GM21423 (cell line): ENCODE data around the gene CHST11.
"Not testable (repeated sequence)": the region's sequence is repeated elsewhere in the genome, so short reads cannot be mapped to it uniquely, and the experiment has no call there.

Experiments used
- ATAC-seq: cut with Tn5 transposase; IDR thresholded peaks from one replicate; pipeline ENCODE4 v1.9.1; 2021; ENCODE audit warnings: mild to moderate bottlenecking, moderate library complexity; ENCODE audit not compliant: unreplicated experiment

CHST11 gene

DNA sequence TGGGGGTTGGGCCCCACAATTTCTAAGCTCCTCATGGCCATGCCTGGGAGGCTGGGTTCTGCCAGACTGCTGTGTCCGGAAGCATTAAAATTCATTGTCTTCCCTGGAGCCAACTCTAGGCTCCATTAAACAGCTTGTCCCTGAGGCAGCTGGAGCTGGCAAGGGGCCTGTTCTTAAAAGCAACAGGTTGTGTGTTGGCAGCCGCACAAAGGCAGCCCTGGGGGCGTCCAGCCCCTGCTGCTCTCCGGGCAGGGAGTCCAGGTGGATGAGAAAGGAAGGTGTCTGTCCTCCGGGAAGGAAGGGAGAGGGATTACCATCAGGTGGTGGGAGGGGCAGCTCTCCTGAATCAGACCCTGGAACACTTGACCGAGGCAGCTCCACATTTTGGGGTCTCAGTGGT, 98.9 kb downstream of the CHST11 start:
- ATAC-seq: no peak

GRCh38 chr12:104557488-104558195, 100.9 kb downstream of the CHST11 start:
- no peak for ATAC-seq

GRCh38 chr12:104560881-104561280, 104.1 kb downstream of the CHST11 start:
- no peak for ATAC-seq

GRCh38 chr12:104562763-104563162, 106.0 kb downstream of the CHST11 start:
- ATAC-seq: no peak

DNA sequence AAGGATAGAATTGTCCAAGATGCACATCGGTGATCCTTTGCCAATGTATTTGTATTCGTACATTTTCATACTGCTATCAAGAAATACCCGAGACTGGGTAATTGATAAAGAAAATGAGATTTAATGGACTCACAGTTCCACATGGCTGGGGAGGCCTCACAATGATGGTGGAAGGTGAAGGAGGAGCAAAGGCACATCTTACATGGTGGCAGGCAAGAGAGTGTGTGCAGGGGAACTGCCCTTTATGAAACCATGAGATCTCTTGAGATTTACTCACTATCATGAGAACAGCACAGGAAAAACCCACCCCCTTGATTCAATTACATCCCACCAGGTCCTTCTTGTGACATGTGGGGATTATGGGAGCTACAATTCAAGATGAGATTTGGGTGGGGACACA, 107.9 kb downstream of the CHST11 start:
- not testable (repeated sequence) for ATAC-seq

- no peak for ATAC-seq
These were observed 109.0 kb downstream of the CHST11 start for GRCh38 chr12:104565606-104566243.

DNA sequence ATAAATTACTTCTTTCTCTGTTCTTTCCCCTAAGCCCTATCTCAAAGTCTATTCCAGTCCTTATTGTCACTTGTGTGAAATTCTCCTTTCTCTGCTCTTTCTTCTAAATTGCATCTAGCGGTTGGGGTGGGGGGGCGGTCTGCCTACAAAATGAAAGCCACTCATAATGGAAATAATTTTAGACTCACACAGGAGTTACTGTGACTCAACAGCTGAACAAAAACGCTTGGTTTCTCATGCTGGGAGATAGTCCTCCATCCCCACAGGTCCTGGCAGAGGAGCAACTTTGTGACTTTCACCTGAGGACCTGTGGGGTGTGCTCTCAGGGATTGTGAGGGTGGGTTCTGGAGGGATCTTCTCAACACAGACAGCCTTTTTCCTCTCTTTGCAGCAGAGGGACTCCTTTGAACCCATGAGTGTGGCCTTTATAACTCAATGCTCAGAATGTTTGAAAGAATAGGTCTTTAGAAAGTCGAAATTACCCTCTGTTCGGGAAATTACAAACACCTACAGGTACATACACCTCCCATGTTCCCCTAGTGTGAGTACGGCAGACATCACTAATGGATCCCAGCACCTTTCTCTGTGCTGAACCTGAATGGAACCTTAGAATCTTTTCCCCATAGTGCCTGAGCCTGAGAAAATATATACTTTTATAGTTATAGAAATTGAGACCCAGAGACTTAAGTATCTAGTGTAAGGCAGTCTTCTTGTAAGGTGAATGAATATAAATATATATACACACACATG, 109.7 kb downstream of the CHST11 start:
- no peak for ATAC-seq

DNA sequence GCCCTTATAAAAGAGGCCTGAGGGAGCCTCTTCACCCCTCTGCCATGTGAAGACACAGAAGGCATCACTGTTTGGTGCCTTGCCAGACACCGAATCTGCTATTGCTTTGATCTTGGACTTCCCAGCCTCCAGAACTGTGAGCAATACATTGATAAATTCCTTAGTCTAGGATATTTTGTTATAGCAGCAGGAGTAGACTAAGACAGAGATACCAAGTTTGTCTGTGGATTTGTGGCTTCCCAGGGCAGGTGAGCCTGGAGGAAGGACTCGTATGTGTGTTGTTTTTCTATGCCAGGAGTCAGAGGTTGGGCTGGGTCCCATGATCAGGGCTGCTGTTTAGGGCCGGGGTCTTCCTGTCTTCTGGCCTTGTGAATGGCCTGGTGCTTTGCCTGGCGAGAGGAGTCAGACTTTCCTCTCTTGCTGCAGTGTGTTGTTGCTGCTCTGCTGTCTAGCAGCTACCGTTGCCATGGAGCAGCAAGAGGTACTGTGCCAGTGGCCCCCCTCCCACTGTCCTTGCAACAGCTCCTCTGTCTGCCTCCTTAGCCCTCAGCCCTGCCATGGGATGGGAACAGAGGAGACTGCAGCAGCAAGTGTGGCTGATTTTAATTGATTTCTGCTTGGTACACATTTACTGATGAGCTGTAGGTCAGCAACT, 111.2 kb downstream of the CHST11 start:
- no peak for ATAC-seq

DNA sequence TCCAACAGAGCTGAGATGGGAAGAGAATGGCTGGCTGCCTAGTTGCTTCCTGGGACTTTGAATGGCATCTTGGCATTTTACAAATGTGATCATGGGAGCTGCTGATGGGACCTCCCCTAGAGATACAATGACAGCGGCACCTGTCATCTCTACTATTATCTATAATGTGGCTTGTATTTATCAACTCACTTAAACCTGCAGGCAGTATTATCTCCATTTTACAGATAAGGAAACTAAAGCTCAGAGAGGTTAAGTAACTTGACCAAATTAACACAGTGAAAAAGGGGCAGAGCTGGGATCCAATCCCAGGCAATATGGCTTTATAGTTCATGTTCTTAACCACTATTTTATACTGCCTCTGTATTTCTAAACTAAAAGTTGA, 111.7 kb downstream of the CHST11 start:
- ATAC-seq: no peak

DNA sequence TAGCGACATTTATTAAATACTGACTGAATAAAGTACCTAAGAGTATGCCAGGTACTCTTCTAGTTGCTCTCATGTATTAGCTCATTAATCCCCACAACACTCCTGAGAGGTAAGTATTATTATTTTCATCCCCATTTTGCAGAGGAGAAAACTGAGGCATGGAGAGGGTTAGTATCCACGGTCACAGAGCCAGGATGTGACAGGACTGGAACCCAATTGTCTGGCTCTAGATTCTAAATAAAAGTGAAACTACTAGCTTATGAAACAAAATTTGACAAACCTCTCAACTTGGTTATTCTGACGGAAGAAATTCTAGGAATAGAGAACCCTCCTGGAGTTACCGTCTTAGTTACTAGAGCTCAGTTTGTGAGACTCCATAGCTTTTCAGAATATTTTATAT, 112.2 kb downstream of the CHST11 start:
- ATAC-seq: no peak

DNA sequence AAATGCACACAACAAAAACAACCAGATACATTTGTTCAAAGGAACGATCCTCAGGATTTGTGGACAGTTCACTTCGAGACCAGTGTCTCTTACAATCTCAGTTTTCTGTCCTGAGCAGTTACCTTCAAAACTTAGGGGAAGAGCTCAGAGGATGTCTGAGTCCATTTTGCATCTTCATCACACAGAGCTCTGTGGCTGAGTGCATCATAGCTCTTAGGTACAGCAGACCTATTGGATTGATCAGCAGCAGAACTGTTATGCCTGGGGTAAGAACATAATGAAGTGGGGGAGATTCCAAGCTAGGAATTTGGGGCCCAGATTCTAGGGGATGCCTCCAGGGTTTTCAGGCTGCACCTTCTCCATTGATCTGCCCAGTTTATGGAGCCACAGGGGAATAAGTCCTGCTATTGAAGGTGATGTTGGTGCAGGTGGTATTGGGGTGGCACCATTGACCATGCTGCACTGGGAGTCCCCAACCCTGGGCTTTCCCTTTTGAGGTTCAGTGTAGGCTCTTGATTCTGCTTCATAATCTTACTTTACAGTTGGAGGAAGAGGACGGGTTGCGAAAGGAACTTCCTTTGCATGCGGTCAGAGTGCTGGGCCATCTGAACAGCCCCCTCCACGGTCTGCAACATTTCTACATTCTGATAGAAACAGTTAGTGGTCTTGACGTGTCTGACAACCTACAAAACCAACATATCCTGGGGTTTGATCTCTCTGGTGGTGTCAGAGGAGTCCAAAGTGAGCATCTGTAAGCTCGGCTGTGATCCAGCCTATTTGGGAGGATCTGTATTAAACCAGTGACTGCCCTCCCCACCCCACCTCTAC, 112.8 kb downstream of the CHST11 start:
- ATAC-seq: peak; percentile 67

DNA sequence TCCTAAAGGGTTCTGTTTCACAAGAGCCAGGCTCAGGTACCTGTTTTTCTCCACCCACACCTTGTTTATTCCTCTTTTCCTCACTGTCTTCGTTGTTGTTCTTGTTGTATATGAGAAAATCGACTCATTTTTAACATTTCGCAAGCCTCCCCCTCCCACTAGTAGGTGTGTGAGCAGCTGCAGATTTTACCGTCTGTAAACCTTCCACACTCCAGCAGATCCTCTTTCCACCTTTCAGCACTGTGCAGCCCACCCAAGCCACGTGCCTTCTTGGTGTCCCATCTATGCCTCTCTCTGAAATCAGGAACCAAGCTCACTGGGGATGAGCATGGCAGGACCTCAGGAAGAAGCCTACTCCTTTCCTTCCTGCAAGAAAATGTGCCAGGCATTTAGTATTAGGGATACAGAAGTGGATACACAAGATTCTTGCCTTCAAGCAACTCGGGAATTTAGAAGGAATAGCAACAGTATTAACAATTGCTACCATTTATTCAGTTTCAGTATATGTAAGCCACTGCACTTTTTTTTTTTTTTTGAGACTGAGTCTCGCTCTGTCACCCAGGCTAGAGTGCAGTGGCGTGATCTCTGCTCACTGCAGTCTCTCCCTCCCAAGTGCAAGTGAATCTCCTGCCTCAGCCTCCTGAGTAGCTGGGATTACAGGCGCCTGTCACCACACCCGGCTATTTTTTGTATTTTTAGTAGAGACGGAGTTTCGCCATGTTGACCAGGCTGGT, 113.6 kb downstream of the CHST11 start:
- peak; percentile 6 for ATAC-seq

DNA sequence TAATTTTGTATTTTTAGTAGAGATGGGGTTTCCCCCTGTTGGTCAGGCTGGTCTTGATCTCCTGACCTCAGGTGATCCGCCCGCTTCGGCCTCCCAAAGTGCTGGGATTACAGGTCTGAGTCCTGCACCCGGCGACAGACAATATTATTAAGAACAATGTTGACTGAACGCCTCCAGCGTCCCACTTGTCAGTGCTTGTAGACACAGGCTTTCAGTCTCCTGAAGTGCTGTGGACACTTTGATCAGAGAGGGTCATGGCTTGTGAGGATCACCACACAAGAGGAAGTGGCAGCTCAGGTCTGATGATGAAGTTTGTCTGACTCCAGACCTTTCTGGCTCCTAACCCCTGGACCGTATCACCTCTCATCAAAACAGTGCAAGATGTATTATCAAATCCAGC, 114.6 kb downstream of the CHST11 start:
- peak; percentile 38 for ATAC-seq

- ATAC-seq: not testable (repeated sequence)
These were observed 117.6 kb downstream of the CHST11 start for GRCh38 chr12:104574353-104574752.

- not testable (repeated sequence) for ATAC-seq
These were observed 118.0 kb downstream of the CHST11 start for GRCh38 chr12:104574758-104575157.

DNA sequence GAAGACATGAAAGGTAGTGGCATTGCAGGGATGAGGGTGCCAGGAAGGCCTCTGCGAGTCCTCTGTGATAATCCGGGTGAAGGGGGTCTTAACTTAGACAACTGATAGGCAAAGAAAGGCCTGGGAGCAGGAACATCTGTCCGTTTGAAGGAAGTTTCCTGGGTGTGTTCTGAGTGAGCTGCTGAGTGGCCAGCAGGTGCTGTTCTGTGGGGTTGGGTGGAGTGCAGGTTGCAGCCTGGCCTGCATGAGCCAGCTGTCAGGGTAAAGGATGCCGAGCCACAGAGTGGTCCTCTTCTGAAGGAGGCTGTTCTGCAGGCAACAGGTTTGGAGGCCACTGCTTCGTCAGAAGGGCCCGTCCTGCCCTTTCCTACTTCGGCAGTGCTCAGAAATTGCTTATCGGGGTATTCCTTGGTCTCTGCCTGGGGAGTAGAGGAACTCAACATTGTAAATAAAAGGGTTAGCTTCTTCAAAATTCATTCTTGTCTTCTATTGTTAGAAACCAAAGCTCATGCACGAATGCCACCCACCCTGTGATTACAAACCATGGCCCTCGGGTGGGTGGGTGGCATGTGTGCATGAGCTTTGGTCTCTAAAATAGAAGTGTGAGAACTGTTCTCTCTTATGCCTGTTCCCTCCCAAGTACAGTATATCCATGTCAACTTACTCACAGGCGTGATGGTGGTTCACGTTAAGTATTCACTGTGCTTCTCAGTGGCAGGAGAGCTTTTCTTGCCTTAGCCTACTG, 118.9 kb downstream of the CHST11 start:
- ATAC-seq: no peak

DNA sequence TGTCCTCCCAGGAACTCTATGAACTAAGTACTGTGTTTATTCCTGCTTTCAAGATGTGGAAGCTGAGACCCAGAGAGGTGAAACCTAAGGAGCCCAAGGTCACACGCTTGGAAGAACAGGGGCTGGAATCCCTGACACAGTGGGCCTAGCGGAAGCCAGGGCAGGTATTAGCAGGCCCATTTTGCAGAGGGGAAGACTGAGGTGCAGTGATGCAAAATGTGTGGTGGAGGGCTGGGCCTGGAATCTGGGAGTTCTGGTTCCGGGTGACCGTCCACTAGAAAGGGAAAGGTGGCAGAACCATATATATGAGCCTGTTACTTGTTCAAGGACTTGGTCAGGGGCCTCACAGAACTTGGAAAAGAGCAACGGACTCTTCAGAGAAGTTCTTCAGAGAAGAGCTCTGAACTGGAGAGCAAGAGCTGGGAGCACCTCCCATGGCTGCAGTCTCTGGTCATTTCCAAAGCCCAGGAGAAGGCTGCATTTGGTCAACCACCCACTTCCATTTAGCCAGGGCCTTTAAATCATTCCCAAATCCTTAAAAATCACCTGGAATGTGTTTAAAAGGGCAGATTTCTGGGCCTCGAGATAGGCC, 119.5 kb downstream of the CHST11 start:
- no peak for ATAC-seq

DNA sequence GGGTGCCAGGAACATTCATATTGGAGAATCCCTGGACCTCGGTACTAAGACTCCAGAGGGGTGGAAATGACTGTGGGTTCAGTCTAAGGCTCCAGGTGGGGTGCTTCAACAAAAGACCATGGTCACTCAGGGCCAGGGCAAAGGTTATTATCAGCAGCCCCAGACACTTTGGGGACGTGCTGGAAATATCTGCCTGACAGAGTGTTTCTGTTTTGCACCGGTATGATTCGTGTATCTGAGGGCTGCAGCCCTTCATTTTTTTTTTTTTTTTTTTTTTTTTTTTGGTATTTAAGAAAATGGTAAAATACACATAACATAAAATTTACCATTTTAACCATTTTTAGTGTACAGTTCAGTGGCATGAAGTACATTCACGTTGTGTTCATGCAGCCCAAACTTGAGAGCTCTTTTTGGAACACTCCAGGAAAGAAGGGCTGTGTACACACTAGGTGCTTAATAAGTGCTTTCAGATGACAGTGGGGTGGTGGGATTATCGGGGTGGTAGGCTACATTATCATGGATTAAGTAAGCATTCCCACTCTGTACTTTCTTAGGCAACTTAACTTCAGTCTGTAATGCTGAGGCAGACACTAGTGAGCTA, 120.3 kb downstream of the CHST11 start:
- ATAC-seq: no peak
